Keratinocyte (primary cell): Measurements from ENCODE around the gene PWWP2B. TPM values are rescaled to one million over a fixed set of nuclear protein-coding genes. Genes with fewer than 3 reads are reported as not detected.

Experiments used
- DNase-seq: peaks from one replicate; pipeline ENCODE4 v3.0.0-alpha.2; 2011; ENCODE audit warnings: low read depth, missing footprints, low spot score
- FAIRE-seq: peaks from 2 replicates; lab custom pipeline; 2011; peaks lifted over from hg19 to GRCh38; lab: Jason Lieb, UNC
- H2AFZ ChIP-seq: 2 replicates; pipeline ENCODE4 v1.6.0; 2012; ENCODE audit warnings: low read length, control low read depth, inconsistent platforms; ENCODE audit not compliant: control insufficient read depth
- H3K27ac ChIP-seq: 2 replicates; pipeline ENCODE4 v1.5.1; 2011; ENCODE audit warnings: low read length; ENCODE audit not compliant: control insufficient read depth, insufficient read depth
- H3K27me3 ChIP-seq: 3 replicates; pipeline ENCODE4 v1.6.0; 2011; ENCODE audit warnings: low read length; ENCODE audit not compliant: control insufficient read depth, insufficient read depth; ENCODE audit errors: extremely low read depth
- H3K36me3 ChIP-seq, 2 experiments: 2 replicates in 1 of 2; 3 replicates in 1 of 2; pipeline ENCODE4 v1.5.1; 2011; ENCODE audit warnings: low read length in 2 of 2, mild to moderate bottlenecking in 1 of 2; ENCODE audit not compliant: control insufficient read depth in 2 of 2, insufficient read depth in 2 of 2; ENCODE audit errors: extremely low read depth in 1 of 2
- H3K4me1 ChIP-seq: 3 replicates; pipeline ENCODE4 v1.5.1; 2011; ENCODE audit warnings: low read length; ENCODE audit not compliant: control insufficient read depth, insufficient read depth; ENCODE audit errors: extremely low read depth
- H3K4me2 ChIP-seq: 3 replicates; pipeline ENCODE4 v1.6.0; 2011; ENCODE audit warnings: low read depth, low read length; ENCODE audit not compliant: control insufficient read depth, insufficient read depth; ENCODE audit errors: extremely low read depth
- H3K4me3 ChIP-seq, 3 experiments: fragments of 200-600 bp in 1 of 3; sonication (generic) in 1 of 3; 2 replicates in 2 of 3; 3 replicates in 1 of 3; pipeline ENCODE4 v1.5.1; 2011 to 2016; ENCODE audit warnings: low read length in 3 of 3, mild to moderate bottlenecking in 3 of 3, control low read depth in 2 of 3, inconsistent platforms in 1 of 3, low read depth in 1 of 3, mixed read lengths in 1 of 3, mixed run types in 1 of 3, moderate library complexity in 1 of 3; ENCODE audit not compliant: control insufficient read depth in 2 of 3, insufficient read depth in 2 of 3; ENCODE audit errors: extremely low read depth in 1 of 3
- H3K79me2 ChIP-seq: 2 replicates; pipeline ENCODE4 v1.6.0; 2012; ENCODE audit warnings: low read length; ENCODE audit not compliant: control insufficient read depth, insufficient read depth
- H3K9ac ChIP-seq: 3 replicates; pipeline ENCODE4 v1.6.0; 2011; ENCODE audit warnings: low read length; ENCODE audit not compliant: control insufficient read depth, insufficient read depth; ENCODE audit errors: extremely low read depth
- H3K9me1 ChIP-seq: 3 replicates; pipeline ENCODE4 v1.6.0; 2011; ENCODE audit warnings: low read length; ENCODE audit not compliant: control insufficient read depth, insufficient read depth; ENCODE audit errors: extremely low read depth
- H3K9me3 ChIP-seq: 2 replicates; pipeline ENCODE4 v1.5.1; 2012; ENCODE audit warnings: low read depth, low read length; ENCODE audit not compliant: control insufficient read depth
- H4K20me1 ChIP-seq: 3 replicates; pipeline ENCODE4 v1.6.0; 2011; ENCODE audit warnings: low read length; ENCODE audit not compliant: control insufficient read depth, insufficient read depth; ENCODE audit errors: extremely low read depth
- CTCF ChIP-seq, 3 experiments: IDR thresholded peaks in 1 of 3; conservative IDR thresholded peaks in 1 of 3; optimal IDR thresholded peaks in 1 of 3; 2 replicates in 2 of 3; 3 replicates in 1 of 3; pipeline versions ENCODE3 to v1.5.1; 2011; ENCODE audit warnings: low read length in 3 of 3, mild to moderate bottlenecking in 3 of 3, moderate library complexity in 2 of 3, control low read depth in 1 of 3, inconsistent platforms in 1 of 3; ENCODE audit not compliant: insufficient read depth in 2 of 3; ENCODE audit errors: extremely low read depth in 1 of 3
- EZH2 ChIP-seq: IDR thresholded peaks from one replicate; pipeline ENCODE4 v1.6.1; 2012; ENCODE audit warnings: inconsistent platforms, mild to moderate bottlenecking, low read length, moderate library complexity
- dilution Hi-C: fragments of 300-500 bp; cut with MboI; formaldehyde crosslinking; loops from one replicate; pipeline ENCODE4 v1.7.0; 2020; ENCODE audit warnings: low sequenced_read_pairs; ENCODE audit not compliant: extremely low pct_ligation_motif_present
- polyA plus RNA-seq, 5 experiments: library from polyadenylated mRNA; depleted of rRNA in 3 of 5; stranded (reverse) in 3 of 5; stranded (forward) in 1 of 5; unstranded in 1 of 5; fragments of >200 nt; gene quantifications; 1 replicate in 1 of 5; 2 replicates in 3 of 5; 3 replicates in 1 of 5; pipeline versions ENCODE4 v1.2.1 to v1.2.3, GENCODE V29; 2011 to 2012; ENCODE audit warnings: missing spikeins in 2 of 5, low read depth in 1 of 5, low replicate concordance in 1 of 5

Gene PWWP2B
- polyA plus RNA-seq, 1 donor (not counting 4 experiments of a cell fraction or from before 2014, with no cell fraction given): 3.1 TPM

- Histone ChIP-seq H3K4me2 (peak overlapping the region; percentile 13), H3K9ac (no peak overlapping the region), H3K27me3 (no peaks in the 10 kb centered on the region), H3K9me1 (no peaks in the 10 kb centered on the region), H4K20me1 (no peaks in the 10 kb centered on the region), H2AFZ (no peak overlapping the region), H3K36me3 (peaks cover 8 to 9% of the 10 kb centered on the region in 2 experiments), H3K4me3 (no peak overlapping the region), H3K79me2 (peaks cover 22% of the 10 kb centered on the region), H3K9me3 (no peaks in the 10 kb centered on the region), H3K27ac (no peak overlapping the region), H3K4me1 (peaks cover 48% of the 10 kb centered on the region)
- FAIRE-seq (no peak), DNase-seq (no peak)
- TF ChIP-seq CTCF (optimal IDR thresholded peaks at IDR 0.05 in 1 of 3, IDR thresholded peaks at IDR 0.05 in 1 of 3, conservative IDR thresholded peaks at IDR 0.05 in 1 of 3; ENCODE audit: extremely low read depth in 1 of 3, insufficient read depth in 2 of 3, low read length in 3 of 3) (no peak), EZH2 (no peak)
- dilution Hi-C loops: no loop called here
Observed at GRCh38 chr10:132410779-132411532, 14.0 kb downstream of the PWWP2B start.

DNA sequence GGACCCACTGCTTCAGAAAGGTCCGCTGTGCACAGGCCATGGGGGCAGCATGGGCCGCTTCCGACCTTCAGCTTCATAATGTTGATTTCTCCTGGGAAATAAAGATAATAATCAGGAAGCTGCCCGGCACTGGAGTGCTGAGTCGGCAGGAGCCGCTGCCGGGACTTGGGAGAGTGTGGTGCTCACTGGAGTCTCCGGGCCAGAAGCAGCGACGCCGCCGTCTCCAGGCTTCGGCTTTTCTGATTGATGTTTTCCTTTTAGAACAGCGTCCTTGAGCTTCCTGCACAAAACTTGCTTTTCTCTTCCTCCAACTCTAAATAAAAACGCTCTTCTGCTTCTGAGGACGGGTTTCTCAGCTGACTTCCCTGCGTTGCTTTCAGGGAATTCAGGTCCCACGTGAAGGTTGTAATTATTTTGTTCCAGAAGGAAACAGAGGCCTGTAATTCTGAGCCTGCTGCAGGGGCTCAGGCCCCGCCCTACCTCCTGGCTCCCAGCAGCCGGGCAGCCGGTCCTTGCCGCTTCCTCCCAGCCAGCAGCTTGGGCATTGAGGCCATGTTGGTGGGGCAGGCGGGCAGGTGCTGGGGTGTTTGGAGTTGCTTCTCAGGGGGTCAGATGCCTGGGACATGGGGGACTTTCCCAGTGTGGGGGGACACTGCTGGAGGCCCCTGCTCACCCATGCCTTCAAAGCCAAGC is 14.7 kb downstream of the PWWP2B start:
- Histone ChIP-seq H3K79me2 (peaks cover 22% of the 10 kb centered on the region), H3K9me1 (no peaks in the 10 kb centered on the region), H2AFZ (no peak overlapping the region), H3K4me1 (peaks cover 48% of the 10 kb centered on the region), H3K9me3 (no peaks in the 10 kb centered on the region), H3K4me3 (no peak overlapping the region), H3K4me2 (peak overlapping the region; percentile 18), H3K9ac (no peak overlapping the region), H3K27ac (no peak overlapping the region), H3K36me3 (peaks cover 4 to 8% of the 10 kb centered on the region in 2 experiments), H4K20me1 (no peaks in the 10 kb centered on the region), H3K27me3 (no peaks in the 10 kb centered on the region)
- dilution Hi-C loops: no loop called here
- DNase-seq (no peak), FAIRE-seq (peak; percentile 13)
- TF ChIP-seq CTCF (optimal IDR thresholded peaks at IDR 0.05 in 1 of 3, IDR thresholded peaks at IDR 0.05 in 1 of 3, conservative IDR thresholded peaks at IDR 0.05 in 1 of 3; ENCODE audit: extremely low read depth in 1 of 3, insufficient read depth in 2 of 3, low read length in 3 of 3) (no peak), EZH2 (no peak)
